GM19193 (cell line): ENCODE data around the gene ZNF511.

Experiments used
- POLR2A ChIP-seq: IDR thresholded peaks from 4 replicates; pipeline ENCODE4 v1.6.1; 2011; ENCODE audit not compliant: insufficient read depth, insufficient read length; ENCODE audit errors: extremely low read depth

ZNF511 gene

DNA sequence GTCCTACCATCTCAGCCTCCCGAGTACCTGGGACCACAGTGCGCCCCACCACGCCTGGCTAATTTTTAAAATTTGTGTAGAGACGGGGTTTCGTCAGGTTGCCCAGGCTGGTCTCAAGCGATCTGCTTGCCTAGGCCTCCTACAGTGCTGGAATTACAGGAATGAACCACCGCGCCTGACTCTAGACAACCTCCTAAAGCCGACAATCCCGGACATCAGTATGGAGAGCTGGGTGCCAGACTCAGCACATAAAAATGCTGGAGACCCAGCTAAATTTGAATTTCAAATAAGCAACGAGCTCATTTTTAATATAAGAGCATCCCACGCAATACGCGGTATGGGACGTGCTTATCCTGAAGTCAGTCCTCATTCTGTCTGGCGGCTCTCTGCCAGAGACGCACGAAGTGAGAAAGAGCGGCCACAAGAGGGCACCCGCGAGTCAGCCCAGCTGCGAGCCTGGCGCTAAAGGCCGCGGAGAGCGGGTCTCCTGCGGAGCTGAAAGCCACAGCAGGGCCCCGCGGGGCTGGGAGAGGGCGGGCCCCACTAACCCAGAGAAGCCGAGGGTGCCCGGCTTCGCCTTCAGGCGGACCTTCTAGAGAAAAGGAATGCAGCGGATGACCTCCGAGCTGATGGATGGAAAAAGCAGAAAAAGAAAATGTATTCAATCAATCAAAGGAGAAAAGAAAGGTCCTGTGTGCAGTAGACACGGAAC, 20.9 kb downstream of the ZNF511 start:
- no peak for TF ChIP-seq POLR2A

DNA sequence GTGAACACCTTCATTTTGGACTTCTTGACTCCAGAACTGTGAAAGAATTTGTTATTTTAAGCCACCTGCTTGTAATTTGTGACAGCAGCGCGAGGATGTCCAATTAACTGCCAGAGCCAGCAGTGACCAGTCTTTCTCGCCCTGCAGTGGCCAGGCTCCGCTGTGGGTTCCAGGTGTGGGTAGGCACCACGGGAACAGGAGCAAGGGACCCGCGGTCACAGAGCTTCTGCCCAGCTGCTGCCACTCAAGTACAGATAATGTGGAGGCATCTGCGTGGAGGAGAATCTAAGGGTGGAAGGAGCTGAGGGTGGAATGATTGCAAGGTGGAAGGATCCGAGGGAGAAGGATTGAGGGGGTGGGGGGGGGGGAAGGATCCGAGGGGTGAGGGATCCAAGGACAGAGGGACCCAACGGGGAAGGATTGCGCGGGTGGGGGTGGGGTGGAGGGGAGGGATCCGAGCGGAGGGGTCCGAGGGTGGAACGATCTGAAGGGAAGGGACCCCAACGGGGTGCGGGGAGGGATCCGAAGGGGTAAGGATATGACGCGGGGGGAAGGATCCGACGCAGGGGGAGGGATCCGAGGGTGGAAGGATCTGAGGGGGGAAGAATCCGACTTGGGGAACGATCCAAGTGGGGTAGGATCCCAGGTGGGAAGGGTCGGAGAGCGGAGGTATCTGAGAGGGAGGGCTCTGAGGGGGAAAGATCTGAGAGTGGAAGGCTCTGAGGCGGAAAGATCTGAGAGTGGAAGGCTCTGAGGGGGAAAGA, 24.4 kb downstream of the ZNF511 start:
- no peak for TF ChIP-seq POLR2A

DNA sequence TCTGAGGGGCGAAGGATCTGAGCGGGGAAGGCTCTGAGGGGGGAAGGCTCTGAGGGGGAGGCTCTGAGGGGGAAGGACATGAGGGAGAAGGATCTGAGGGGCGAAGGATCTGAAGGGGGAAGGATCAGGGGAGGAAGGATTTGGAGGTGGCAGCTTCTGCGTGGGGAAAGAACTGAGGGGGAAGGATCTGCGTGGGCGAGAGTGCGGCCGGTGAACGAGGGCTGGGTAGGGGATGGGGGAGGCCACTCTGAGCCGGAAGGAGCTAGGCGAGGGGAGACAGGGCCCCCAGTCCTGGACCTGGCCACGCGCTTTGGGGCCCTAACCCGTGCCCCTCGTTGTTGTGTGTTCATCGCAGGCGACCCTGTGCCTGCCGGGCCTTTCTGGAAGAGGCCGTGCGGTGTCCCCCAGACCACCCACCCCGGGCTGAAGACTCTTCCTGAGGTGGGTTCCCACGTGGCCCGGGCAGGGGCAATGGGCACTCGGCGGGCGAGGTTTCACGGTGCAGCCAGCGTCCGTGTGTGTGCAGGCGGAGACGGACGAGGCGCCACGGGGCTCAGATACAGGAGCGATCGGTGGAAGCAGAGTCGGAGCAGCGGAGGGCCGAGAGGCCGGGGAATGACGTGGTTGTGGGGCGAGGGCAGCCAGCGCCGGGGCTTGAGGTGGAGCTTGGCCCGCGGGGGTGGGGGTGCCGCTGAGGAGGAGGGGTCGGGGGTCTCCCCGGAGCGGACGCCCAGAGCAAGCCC, 26.0 kb downstream of the ZNF511 start:
- TF ChIP-seq POLR2A: no peak

DNA sequence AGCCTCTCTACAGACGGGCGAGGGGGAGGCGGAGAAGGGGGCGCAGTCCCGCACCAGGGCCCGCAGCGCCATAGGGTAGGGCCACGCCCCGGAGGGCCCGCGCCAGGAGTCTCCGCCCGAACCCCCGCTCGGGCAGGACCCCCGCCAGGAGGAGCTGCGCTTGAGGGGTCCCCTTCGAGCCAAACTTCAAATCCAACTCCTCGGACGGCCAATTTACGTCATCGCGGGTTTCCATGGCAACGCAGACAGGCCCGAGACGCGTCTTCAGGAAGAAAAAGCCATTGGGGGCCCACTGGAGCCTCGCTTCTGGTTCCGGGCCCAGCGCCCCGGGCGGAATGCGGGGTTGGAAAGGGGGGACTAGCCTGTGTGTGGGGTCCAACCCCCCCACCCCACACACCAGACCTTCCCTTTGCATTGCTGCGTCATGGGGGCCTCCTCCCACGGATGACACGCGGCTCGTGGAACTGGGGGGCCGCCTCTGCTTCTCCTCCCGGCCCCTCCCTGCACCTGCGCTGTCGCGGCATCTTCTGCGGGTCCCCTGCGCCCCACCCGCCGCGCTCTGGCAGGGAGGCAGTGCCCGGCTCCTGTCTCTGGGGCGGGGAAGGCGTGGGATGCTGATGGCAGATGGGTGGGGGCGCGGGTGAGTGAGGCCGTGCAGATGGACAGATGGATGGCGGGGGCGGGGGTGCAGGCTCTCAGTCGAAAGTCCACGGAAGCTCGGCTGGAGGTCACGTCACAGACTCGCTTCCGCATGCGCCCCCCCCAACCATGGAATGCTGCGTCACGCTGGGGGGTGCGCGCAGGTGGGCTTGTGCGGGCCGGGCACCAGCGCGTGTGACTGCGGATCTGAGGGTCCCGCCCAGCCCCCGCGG, 26.8 kb downstream of the ZNF511 start:
- TF ChIP-seq POLR2A: no peak

DNA sequence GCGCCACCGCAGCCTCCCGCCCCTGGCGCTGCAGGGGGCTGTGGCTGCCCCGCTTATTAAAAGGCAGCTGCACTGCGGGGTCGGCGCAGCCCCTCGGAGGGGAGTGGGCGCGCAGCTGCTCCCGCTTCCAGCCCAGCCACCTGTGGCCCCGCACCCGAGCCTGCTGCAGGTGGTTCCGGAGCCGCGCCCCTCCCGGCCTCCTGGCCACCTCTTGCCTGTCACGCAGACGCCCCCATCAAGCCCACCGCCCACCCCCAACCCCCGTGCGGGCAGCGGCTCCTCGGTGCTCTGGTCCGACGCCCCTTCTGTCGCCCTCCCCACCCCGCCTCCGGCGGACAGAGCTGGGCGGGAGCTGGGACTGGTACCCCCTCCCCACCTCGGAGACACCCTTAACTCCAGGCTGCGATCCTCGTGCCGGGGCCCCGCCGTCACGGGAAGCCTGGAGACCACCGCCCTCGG, 27.4 kb downstream of the ZNF511 start:
- no peak for TF ChIP-seq POLR2A

DNA sequence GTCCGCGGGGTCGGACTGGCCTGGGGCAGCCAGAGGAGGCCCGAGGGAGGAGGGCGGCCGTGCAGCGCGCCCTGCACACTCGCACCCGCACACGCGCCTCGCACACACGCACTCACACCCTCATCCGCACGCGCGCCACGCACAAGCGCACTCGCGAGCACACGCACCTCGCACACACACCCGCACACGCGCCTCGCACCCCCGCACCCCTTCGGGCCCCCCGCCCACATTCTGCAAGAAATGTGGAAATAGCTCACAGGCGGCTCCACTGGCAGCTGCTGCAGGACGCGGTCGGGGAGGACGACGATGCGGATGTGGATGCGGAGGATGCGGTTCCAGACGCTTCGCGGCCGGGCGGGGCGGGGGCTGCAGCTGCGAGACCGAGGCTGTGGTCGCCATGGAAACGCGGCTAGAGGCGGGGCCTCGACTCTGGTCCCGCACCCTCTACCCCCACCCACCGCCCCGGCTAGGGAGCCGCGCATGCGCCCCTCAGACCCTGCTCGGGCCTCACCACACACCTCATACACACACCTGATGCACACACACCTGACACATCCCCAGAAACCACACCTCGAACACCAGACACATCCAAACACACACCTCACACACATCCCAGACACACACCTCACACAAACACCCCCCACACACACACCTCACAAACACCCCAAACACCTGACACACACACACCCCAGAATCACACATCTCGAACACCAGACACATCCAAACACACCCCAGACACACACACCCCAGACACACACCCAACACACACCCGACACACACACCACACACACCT, 28.1 kb downstream of the ZNF511 start, which contains the start of gene CALY:
Gene CALY, minus strand, starts transcription at position 320 of the 793 bp plus-strand sequence. CDS start 7,907 bp downstream, outside the sequence.
- TF ChIP-seq POLR2A: no peak

DNA sequence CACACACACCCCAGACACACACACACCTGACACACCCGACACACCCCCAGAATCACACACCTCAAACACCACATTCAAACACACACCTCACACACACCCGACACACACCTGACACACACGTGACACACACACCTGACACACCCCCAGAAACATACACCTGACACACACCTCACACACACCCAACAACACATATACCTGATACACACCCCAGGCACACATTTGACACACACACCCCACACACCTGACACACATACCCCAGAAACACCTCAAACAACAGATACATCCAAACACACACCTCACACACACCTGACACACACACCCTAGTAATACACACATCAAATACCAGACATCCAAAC, 28.6 kb downstream of the ZNF511 start:
- TF ChIP-seq POLR2A: no peak

DNA sequence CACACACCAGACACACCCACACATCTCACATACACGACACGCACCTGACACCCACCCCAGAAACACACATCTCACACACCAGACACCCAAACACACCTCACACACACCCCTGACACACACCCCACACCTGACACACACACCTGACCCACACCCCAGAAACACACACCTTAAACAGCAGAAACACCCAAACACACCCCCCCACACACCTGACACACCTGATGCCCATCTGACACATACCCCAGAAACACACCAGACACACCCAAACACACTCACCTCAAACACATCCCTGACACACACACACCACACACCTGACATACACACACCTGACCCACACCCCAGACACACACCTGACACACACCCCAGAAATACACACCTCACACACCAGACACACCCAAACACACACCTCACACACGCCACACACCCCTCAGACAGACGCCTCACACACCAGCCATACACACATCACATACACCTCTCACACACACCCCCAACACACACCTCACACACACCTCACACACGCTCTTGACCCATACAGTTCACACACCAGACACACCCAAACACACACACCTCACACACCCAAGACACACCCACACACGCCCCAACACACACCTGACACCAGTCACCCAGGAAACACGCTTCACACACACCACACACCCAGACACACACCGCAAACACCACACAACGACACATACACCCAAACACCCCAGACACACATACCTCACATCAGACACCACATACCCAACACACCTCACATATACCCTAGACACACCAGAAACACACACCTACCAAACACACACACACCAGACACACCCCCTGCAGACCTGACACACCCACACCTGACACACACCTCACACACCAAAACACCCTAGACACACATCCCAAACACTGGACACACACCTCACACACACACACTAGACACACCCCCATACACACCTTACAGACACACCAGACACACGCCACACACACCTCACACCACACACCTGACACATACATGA, 29.7 kb downstream of the ZNF511 start:
- TF ChIP-seq POLR2A: no peak

DNA sequence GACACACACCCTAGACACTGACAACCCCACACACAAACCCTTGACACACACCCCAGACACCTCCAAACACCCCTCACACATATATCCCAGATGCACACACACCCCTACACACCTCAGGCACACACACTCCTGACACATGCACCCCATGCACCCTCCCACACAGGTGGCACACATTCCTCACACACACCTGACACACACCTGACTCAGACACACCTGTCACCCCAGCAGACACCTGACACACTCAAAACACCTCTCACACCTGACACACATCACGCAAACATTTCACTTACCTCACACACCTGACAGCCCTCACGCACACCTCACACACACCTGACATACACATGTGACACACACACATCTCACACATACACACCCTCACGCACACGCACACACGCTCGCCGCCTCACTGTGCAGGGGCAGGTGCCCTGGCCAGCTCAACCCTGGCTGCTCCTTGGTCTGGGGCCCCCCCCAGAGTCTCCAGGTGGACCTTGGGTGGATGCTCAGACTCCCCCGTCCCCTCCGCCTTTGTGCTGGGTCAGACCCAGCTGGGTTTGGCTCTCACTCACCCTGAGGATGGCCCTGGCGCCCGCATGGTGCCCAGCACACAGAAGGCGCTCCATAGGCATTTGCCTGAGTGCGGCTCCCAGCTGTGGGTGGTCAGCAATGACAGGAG, 31.1 kb downstream of the ZNF511 start:
- TF ChIP-seq POLR2A: no peak

DNA sequence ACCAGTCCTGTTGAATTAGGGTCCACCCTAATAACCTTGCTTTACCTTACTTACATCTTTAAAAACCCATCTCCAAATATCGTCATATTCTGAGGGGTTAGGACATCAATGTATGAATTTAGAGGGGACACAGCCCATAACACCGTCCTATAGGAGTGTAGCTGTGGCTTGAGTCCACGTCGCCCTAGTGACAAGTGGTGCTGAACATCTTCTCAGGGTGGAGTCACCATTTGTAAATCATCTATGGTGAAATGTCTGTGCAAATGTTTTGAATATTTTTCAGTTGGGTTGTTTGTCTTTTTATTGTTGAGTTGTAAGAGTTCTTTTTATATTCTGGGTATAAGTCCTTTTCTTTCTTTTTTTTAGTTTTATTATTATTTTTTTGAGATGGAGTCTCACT, 33.3 kb downstream of the ZNF511 start:
- no peak for TF ChIP-seq POLR2A

DNA sequence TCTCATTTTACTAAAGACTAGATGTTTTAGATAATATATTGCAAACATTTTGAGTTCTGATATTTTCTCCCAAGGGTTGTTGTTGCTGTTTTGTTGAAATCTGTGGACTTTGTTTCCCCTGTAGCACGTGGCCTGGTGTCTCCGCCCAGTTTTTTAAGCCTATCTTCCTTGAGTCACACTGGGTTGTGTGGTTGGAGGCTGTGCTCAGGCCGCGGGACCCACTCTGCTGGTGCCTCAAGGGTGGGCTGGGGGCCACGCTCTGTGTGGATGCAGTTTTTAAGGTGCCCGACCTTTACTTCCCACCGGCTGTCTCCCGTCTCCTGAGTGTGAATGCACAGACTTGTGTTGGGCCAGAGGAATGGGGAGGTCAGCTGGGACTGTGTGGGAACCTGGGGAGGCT, 34.2 kb downstream of the ZNF511 start:
- TF ChIP-seq POLR2A: no peak

DNA sequence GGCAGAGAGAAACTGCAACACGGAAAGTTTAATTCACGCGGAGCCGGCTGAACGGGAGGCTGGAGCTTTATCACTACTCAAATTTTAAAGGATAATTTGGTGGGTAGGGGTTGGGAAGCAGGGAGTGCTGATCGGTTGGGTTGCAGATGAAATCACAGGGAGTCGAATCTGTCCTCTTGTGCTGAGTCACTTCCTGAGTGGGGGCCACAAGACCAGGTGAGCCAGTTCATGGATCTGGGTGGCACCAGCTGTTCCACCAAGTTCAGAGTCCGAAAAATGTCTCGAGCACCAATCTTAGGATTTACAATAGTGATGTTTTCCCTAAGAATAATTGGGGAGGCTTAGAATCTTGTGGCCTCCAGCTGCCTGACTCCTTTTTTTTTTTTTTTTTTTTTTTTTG, 34.8 kb downstream of the ZNF511 start:
- TF ChIP-seq POLR2A: no peak

DNA sequence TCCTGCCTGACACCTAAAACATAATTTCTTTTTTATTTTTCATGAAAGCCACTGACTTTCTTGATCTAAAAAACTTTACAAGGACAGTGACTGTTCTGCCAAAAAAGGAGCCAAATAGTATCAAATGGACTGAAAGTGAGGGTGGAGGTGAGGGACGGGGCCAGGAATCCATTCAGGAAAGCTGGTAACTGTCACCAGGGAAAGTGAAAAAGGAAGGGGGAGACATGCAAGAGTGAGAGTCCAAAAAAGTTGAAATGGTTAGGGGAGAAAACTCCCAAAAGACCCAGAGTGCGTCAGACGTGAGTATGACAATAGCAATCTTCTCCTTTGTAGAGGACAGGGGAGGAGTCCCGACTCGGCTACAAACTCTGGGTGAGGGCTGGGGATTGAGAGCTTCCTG, 35.5 kb downstream of the ZNF511 start:
- no peak for TF ChIP-seq POLR2A

DNA sequence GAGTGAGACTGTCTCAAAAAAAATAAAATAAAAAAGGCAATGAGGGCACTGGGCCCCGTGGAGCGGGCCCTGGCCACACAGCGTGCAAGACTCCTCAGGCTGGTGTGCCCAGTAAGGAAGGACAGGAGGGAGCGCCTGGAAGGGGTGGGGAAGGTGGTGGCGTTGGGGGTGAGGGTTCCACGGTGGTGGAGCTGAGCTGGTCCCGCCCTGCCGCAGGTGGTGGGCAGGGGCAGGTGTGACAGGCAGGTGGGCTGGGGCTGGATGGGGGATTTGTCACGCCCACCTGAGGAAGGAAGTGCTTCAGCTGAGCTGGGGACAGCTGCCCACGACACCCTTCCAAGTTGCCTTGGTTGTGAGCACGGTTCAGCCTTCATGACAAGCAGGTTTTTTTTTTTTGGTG, 37.7 kb downstream of the ZNF511 start:
- TF ChIP-seq POLR2A: no peak
